ENCODE data around the gene HIVEP2.

The HIVEP2 gene

DNA sequence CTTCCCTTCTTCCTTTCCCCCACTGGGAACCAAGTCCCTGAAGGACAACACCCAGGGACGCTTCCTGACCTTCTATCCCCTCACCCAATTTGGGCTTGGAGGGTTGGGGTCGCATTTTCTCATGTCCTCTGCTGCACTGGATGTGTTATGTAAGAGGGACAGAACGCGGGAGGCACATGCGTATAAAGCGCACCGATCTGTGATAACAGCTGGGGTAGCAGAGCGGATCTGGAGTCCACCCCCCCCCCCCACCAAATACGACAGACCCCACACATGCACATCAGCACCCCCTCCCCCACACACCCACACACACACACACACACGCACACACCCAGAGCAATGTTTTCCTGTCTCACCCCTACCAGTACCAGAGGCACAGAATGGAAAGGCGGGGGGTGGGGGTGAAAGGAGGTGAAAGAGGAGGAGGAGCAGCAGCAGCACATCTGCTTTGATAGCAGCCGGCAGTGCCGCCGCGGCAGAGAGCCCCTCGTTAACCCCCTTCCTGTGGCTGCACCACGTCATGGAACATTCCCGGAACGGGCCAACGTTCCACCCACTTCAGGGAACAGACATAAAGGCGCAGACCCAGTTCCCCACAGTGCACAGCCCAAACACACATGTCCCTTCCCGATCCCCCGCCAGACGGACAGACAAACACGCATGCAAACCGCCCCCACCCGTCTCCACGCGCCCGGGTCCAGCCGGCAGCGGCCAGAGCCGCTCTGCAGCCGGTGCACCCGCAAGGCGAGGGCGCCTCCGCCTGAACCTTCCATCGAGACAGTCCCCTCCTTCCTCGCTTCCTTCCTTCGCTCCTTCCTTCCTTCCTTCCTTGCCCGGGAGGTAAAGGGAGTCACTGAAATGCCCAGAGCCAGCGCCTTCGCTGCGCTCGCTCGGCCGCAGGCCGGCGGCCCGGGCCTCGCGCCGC lies 590 bp downstream of the HIVEP2 start:
- TF ChIP-seq SPI1 (IDR thresholded peaks at IDR 0.05; ENCODE audit: borderline replicate concordance, low read depth) (peak; percentile 9; the same call in 1 of the 2 replicates), POLR2AphosphoS5 (IDR thresholded peaks at IDR 0.05; ENCODE audit: low read depth) (peak; percentile 87), GABPA (IDR thresholded peaks at IDR 0.05; ENCODE audit: low read depth) (no peak)
- TF ChIP-seq, protein P1, sequence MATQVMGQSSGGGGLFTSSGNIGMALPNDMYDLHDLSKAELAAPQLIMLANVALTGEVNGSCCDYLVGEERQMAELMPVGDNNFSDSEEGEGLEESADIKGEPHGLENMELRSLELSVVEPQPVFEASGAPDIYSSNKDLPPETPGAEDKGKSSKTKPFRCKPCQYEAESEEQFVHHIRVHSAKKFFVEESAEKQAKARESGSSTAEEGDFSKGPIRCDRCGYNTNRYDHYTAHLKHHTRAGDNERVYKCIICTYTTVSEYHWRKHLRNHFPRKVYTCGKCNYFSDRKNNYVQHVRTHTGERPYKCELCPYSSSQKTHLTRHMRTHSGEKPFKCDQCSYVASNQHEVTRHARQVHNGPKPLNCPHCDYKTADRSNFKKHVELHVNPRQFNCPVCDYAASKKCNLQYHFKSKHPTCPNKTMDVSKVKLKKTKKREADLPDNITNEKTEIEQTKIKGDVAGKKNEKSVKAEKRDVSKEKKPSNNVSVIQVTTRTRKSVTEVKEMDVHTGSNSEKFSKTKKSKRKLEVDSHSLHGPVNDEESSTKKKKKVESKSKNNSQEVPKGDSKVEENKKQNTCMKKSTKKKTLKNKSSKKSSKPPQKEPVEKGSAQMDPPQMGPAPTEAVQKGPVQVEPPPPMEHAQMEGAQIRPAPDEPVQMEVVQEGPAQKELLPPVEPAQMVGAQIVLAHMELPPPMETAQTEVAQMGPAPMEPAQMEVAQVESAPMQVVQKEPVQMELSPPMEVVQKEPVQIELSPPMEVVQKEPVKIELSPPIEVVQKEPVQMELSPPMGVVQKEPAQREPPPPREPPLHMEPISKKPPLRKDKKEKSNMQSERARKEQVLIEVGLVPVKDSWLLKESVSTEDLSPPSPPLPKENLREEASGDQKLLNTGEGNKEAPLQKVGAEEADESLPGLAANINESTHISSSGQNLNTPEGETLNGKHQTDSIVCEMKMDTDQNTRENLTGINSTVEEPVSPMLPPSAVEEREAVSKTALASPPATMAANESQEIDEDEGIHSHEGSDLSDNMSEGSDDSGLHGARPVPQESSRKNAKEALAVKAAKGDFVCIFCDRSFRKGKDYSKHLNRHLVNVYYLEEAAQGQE (IDR thresholded peaks at IDR 0.05; ENCODE audit: insufficient replicate concordance, low read depth) = peak; percentile 40
- TF ChIP-seq, protein P2, sequence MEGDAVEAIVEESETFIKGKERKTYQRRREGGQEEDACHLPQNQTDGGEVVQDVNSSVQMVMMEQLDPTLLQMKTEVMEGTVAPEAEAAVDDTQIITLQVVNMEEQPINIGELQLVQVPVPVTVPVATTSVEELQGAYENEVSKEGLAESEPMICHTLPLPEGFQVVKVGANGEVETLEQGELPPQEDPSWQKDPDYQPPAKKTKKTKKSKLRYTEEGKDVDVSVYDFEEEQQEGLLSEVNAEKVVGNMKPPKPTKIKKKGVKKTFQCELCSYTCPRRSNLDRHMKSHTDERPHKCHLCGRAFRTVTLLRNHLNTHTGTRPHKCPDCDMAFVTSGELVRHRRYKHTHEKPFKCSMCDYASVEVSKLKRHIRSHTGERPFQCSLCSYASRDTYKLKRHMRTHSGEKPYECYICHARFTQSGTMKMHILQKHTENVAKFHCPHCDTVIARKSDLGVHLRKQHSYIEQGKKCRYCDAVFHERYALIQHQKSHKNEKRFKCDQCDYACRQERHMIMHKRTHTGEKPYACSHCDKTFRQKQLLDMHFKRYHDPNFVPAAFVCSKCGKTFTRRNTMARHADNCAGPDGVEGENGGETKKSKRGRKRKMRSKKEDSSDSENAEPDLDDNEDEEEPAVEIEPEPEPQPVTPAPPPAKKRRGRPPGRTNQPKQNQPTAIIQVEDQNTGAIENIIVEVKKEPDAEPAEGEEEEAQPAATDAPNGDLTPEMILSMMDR (IDR thresholded peaks at IDR 0.05; ENCODE audit: insufficient read depth, low read length) = no peak
- Histone ChIP-seq H3K27ac (replicated peaks) (peak overlapping the region; percentile 75), H3K4me3 (replicated peaks; ENCODE audit: insufficient read depth, low read length) (peak overlapping the region; percentile 72), H3K27me3 (ENCODE audit: insufficient read depth, poor library complexity, severe bottlenecking) (no peaks in the 10 kb centered on the region)
- DNase-seq (ENCODE audit: low read depth in 1 of 2, low spot score in 1 of 2) = peak; percentile 65 to 71

DNA sequence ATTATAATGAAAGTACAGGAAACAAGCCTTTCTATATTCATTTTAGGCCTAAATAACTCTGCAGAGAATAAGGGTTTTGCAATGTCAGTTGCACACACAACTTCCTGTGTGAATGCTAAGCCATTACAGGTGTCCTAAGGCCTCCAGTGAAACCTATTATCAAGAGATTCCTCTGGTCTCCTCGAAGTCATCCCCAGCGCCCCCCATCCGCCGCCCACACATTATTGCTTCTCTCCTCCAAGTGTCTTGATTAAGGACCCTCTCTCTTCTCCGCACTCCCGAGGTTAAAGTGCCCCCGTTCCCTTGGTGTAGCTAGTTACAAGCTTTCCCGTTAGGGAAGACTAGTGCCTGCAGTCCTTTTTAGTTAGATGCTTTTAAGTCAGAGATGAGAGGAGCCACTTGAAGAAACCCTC lies 1.3 kb downstream of the HIVEP2 start:
- H3K27ac ChIP-seq (replicated peaks) = peak overlapping the region; percentile 75
- H3K27me3 ChIP-seq (ENCODE audit: insufficient read depth, poor library complexity, severe bottlenecking) = no peaks in the 10 kb centered on the region
- DNase-seq (ENCODE audit: low read depth in 1 of 2, low spot score in 1 of 2) = peak in 1 of 2 experiments; percentile 69
- TF ChIP-seq, protein P2 (IDR thresholded peaks at IDR 0.05; ENCODE audit: insufficient read depth, low read length) = no peak
- TF ChIP-seq GABPA (IDR thresholded peaks at IDR 0.05; ENCODE audit: low read depth) = peak; percentile 12; the same call in 1 of the 2 replicates
- peak overlapping the region; percentile 72 for H3K4me3 ChIP-seq (replicated peaks; ENCODE audit: insufficient read depth, low read length)

DNA sequence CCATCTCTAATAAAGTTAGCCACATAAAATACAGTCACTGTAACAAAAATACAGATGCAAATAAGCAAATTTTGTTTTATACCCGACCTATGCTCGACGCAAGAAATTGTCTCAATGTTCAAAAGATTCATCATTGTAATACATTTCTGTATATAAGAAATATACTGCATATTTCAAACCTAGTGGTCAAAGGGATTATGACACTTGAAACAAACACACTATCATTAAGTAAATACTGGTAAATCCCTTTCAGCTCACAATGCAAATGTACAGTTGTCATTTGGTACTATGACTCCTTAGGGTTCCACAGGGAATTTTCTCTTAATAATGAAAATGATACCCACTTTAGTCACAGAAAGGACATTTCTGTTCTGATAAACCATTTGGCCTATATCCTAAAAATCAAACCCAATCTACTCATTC lies 2.2 kb downstream of the HIVEP2 start:
- Histone ChIP-seq H3K4me3 (replicated peaks; ENCODE audit: insufficient read depth, low read length) (no peak overlapping the region), H3K27ac (replicated peaks) (no peak overlapping the region; the same call in 1 of the 2 replicates), H3K27me3 (ENCODE audit: insufficient read depth, poor library complexity, severe bottlenecking) (no peaks in the 10 kb centered on the region)
- TF ChIP-seq, protein P2 (IDR thresholded peaks at IDR 0.05; ENCODE audit: insufficient read depth, low read length) = peak; percentile 29
- TF ChIP-seq SPI1 (IDR thresholded peaks at IDR 0.05; ENCODE audit: borderline replicate concordance, low read depth) (no peak), GABPA (IDR thresholded peaks at IDR 0.05; ENCODE audit: low read depth) (no peak)
- DNase-seq (ENCODE audit: low read depth in 1 of 2, low spot score in 1 of 2) = no peak

DNA sequence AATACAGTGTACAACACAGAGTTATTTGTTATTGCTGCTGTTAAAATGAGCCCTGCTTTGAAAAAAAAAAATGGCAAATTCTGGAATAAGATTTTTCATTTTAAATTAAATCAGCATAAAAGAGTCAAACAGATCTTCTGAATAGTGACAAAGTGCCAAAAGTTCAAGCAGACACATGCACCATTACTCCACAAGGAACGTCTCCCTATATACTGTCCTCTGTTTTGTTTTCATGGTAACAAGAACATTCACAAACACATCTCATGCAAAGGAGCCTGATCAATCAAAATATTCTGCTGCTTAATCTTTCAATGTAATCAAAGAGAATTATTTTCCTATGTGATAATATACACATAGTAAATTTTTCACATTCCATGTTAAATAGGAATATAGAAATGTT lies 2.7 kb downstream of the HIVEP2 start:
- Histone ChIP-seq H3K27ac (replicated peaks) (no peak overlapping the region), H3K27me3 (ENCODE audit: insufficient read depth, poor library complexity, severe bottlenecking) (no peaks in the 10 kb centered on the region), H3K4me3 (replicated peaks; ENCODE audit: insufficient read depth, low read length) (no peak overlapping the region)
- DNase-seq (ENCODE audit: low read depth in 1 of 2, low spot score in 1 of 2) = no peak
- TF ChIP-seq, protein P2 (IDR thresholded peaks at IDR 0.05; ENCODE audit: insufficient read depth, low read length) = no peak
- TF ChIP-seq, protein P1 (IDR thresholded peaks at IDR 0.05; ENCODE audit: insufficient replicate concordance, low read depth) = no peak
- no peak for TF ChIP-seq POLR2AphosphoS5 (IDR thresholded peaks at IDR 0.05; ENCODE audit: low read depth)
- TF ChIP-seq SPI1 (IDR thresholded peaks at IDR 0.05; ENCODE audit: borderline replicate concordance, low read depth) = no peak
- TF ChIP-seq GABPA (IDR thresholded peaks at IDR 0.05; ENCODE audit: low read depth) = no peak

Measured in HL-60 (cell line).